GM19395 (cell line): Measurements from ENCODE around the gene AGAP1.

Experiments
- ATAC-seq: cut with Tn5 transposase; IDR thresholded peaks from one replicate; pipeline ENCODE4 v1.9.1; 2021; ENCODE audit warnings: mild to moderate bottlenecking, moderate library complexity; ENCODE audit not compliant: unreplicated experiment

The AGAP1 gene

GRCh38 chr2:236102971-236103370 lies 609.1 kb downstream of the AGAP1 start:
- ATAC-seq = no peak

GRCh38 chr2:236103981-236104380 lies 610.1 kb downstream of the AGAP1 start:
- ATAC-seq = no peak

- ATAC-seq = no peak
Measured at GRCh38 chr2:236105955-236106607, 612.2 kb downstream of the AGAP1 start.

- ATAC-seq = no peak
Measured at GRCh38 chr2:236106761-236107160, 612.9 kb downstream of the AGAP1 start.

GRCh38 chr2:236107536-236107935 lies 613.7 kb downstream of the AGAP1 start:
- ATAC-seq = no peak

GRCh38 chr2:236107942-236108625 lies 614.2 kb downstream of the AGAP1 start:
- no peak for ATAC-seq

GRCh38 chr2:236109061-236109460 lies 615.2 kb downstream of the AGAP1 start:
- ATAC-seq = no peak

- ATAC-seq = no peak
Measured at GRCh38 chr2:236109473-236109872, 615.6 kb downstream of the AGAP1 start.

GRCh38 chr2:236112466-236112865 lies 618.6 kb downstream of the AGAP1 start:
- no peak for ATAC-seq

- ATAC-seq = no peak
Measured at GRCh38 chr2:236113425-236113824, 619.6 kb downstream of the AGAP1 start.

- ATAC-seq = no peak
Measured at GRCh38 chr2:236113948-236114347, 620.1 kb downstream of the AGAP1 start.

- ATAC-seq = no peak
Measured at GRCh38 chr2:236114959-236115358, 621.1 kb downstream of the AGAP1 start.

GRCh38 chr2:236117401-236117800 lies 623.6 kb downstream of the AGAP1 start:
- ATAC-seq = no peak

- no peak for ATAC-seq
Measured at GRCh38 chr2:236117861-236118269, 624.0 kb downstream of the AGAP1 start.

GRCh38 chr2:236119003-236119402 lies 625.2 kb downstream of the AGAP1 start:
- ATAC-seq = no peak

GRCh38 chr2:236119476-236119875 lies 625.6 kb downstream of the AGAP1 start:
- ATAC-seq = no peak

- no peak for ATAC-seq
Measured at GRCh38 chr2:236120141-236120601, 626.3 kb downstream of the AGAP1 start.

GRCh38 chr2:236120829-236121228 lies 627.0 kb downstream of the AGAP1 start:
- ATAC-seq = no peak

GRCh38 chr2:236121546-236121945 lies 627.7 kb downstream of the AGAP1 start:
- no peak for ATAC-seq

GRCh38 chr2:236122236-236122635 lies 628.4 kb downstream of the AGAP1 start:
- no peak for ATAC-seq

- no peak for ATAC-seq
Measured at GRCh38 chr2:236123716-236124115, 629.9 kb downstream of the AGAP1 start.

- ATAC-seq = no peak
Measured at GRCh38 chr2:236124182-236124893, 630.5 kb downstream of the AGAP1 start.
